AG09309 (cell line): Measurements from ENCODE around the gene APLP2.
"Not testable (repeated sequence)": the region's sequence is repeated elsewhere in the genome, so short reads cannot be mapped to it uniquely, and the experiment has no call there.

Experiments
- DNase-seq: peaks from one replicate; pipeline ENCODE4 v3.0.0-alpha.2; 2010; ENCODE audit warnings: low read depth
- H3K4me3 ChIP-seq: 2 replicates; pipeline ENCODE4 v1.5.1; 2011; ENCODE audit warnings: mild to moderate bottlenecking, low read depth, low read length, moderate library complexity; ENCODE audit not compliant: control insufficient read depth
- TF ChIP-seq, protein P1 (sequence below): IDR thresholded peaks from 2 replicates; pipeline ENCODE4 v1.5.1; 2011; ENCODE audit warnings: mild to moderate bottlenecking, low read depth, low read length, inconsistent platforms; ENCODE audit not compliant: insufficient read depth, control insufficient read depth; ENCODE audit errors: missing control alignments

Gene APLP2

GRCh38 chr11:130100381-130101095 lies 30.8 kb downstream of the APLP2 start:
- DNase-seq, result no peak
- H3K4me3 ChIP-seq, result no peak overlapping the region
- TF ChIP-seq, protein P1, sequence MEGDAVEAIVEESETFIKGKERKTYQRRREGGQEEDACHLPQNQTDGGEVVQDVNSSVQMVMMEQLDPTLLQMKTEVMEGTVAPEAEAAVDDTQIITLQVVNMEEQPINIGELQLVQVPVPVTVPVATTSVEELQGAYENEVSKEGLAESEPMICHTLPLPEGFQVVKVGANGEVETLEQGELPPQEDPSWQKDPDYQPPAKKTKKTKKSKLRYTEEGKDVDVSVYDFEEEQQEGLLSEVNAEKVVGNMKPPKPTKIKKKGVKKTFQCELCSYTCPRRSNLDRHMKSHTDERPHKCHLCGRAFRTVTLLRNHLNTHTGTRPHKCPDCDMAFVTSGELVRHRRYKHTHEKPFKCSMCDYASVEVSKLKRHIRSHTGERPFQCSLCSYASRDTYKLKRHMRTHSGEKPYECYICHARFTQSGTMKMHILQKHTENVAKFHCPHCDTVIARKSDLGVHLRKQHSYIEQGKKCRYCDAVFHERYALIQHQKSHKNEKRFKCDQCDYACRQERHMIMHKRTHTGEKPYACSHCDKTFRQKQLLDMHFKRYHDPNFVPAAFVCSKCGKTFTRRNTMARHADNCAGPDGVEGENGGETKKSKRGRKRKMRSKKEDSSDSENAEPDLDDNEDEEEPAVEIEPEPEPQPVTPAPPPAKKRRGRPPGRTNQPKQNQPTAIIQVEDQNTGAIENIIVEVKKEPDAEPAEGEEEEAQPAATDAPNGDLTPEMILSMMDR, result no peak

- no peak overlapping the region for H3K4me3 ChIP-seq
- no peak for DNase-seq
- TF ChIP-seq, protein P1, result no peak
Observed at GRCh38 chr11:130101661-130102060, 32.0 kb downstream of the APLP2 start.

DNA sequence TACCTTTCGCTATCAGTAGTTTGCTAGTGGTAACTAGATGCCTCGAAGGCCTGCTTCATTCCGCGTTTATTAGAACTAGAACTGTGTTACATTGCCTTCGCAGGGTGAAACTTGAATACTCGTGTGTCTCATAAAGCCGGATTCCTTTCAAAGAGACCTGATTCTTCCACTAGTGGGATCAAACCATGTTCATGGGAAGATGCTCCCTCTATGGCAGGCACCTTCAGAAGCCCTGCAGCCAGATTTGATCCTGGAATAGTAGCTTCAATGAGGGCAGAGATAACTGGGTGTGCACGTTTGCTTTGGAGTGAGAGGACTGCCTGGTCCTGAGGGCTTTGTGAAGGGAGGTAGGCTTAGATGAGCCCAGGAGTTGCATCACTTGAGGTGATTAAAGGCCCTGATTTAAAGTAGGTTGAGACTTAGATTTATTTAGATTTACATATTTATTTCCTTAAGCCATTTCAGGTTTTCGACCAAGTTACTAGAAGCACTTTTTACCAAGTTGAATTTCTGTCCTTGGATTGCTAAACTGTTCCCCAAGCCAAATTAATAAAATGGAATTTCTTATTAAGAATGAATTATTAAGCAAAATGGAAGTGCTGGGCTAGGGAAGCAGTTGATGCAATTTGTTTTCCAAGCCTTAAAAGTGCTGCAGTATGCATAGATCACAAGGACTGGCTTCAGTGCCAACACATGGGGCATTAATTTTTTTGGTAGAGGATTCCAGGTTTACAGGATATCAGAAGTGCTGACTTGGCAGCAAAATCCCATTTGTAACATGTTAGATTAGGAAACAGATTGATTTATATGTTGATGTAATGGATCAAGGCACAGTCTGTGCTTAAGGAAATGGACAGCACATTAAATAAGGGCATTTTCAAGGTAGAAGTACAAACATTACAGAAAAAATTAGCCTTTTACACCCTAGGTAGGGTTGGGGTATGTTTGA lies 32.9 kb downstream of the APLP2 start:
- DNase-seq, result no peak
- TF ChIP-seq, protein P1, result no peak

DNA sequence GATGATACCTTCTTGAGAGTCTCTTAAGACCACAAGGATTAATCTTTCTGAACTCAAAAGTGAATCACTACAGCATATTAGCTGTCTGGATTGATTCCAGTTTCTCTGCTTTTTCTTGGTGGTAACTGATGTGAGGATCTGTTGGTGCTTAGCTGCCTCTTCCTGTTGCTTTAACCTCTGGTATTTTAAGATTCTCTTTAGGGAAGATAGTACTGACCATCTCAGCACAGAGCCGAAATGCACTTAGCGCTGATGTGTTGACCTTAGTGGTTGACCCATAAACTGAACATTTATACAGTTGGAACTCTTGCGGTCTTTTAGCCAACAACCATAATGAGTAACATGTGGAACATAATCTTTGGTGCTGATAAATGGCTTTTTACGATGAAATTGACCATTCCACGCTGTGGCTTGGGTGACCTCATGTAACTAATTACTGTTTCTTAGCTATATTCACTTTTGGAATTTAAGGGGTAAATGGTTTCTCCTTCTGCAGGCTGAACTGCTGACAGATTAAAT lies 33.7 kb downstream of the APLP2 start:
- no peak overlapping the region for H3K4me3 ChIP-seq
- peak; percentile 99 for DNase-seq
- TF ChIP-seq, protein P1, result no peak

More for the DNA sequence above, 32.9 kb downstream of the APLP2 start:
- H3K4me3 ChIP-seq, result no peak overlapping the region

- no peak overlapping the region for H3K4me3 ChIP-seq
- DNase-seq, result no peak
- TF ChIP-seq, protein P1, result no peak
Observed at GRCh38 chr11:130106381-130106780, 36.7 kb downstream of the APLP2 start.

- not testable (repeated sequence) for H3K4me3 ChIP-seq, DNase-seq
Observed at GRCh38 chr11:130108671-130109070, 39.0 kb downstream of the APLP2 start.

DNA sequence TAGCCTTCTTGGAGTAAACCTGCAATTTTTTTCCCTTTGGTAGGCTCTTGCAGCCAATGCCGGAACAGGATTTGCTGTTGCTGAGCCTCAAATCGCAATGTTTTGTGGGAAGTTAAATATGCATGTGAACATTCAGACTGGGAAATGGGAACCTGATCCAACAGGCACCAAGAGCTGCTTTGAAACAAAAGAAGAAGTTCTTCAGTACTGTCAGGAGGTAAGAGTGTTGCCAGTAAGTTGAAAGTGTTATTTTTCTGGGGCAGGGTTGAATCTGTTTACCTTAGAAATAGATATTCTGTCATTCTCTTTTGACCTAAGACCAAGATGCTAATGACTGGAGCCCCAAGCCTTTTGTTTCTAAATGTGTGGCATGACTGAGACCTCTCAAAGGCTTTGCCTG lies 39.7 kb downstream of the APLP2 start:
- DNase-seq, result no peak
- TF ChIP-seq, protein P1, result no peak
- no peak overlapping the region for H3K4me3 ChIP-seq
